ENCODE data around the gene SERBP1. TPM values are rescaled to one million over a fixed set of nuclear protein-coding genes. Genes with fewer than 3 reads are reported as not detected.

The SERBP1 gene
- 137 TPM for total RNA-seq
- long read RNA-seq, full-length matches to known transcripts = 342 of 373 reads
- long read RNA-seq, partial matches to known transcripts = 19 of 373 reads
- long read RNA-seq, other reads (novel, unspliced or antisense) = 12 of 373 reads

- H3K36me3 ChIP-seq = peaks cover 6% of the 10 kb centered on the region
- TF ChIP-seq, protein P1, sequence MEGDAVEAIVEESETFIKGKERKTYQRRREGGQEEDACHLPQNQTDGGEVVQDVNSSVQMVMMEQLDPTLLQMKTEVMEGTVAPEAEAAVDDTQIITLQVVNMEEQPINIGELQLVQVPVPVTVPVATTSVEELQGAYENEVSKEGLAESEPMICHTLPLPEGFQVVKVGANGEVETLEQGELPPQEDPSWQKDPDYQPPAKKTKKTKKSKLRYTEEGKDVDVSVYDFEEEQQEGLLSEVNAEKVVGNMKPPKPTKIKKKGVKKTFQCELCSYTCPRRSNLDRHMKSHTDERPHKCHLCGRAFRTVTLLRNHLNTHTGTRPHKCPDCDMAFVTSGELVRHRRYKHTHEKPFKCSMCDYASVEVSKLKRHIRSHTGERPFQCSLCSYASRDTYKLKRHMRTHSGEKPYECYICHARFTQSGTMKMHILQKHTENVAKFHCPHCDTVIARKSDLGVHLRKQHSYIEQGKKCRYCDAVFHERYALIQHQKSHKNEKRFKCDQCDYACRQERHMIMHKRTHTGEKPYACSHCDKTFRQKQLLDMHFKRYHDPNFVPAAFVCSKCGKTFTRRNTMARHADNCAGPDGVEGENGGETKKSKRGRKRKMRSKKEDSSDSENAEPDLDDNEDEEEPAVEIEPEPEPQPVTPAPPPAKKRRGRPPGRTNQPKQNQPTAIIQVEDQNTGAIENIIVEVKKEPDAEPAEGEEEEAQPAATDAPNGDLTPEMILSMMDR (IDR thresholded peaks at IDR 0.05) = no peak
- H3K4me3 ChIP-seq = peak within 1 kb of the TSS; percentile 78
- H3K9me3 ChIP-seq = no peaks in the 10 kb centered on the region
- H3K4me1 ChIP-seq = peaks cover 28% of the 10 kb centered on the region
- peak within 1 kb of the TSS; percentile 92 for H3K27ac ChIP-seq
- intact Hi-C loops (cut with DNase I) = no loop called here
- no peaks in the 10 kb centered on the region for H3K27me3 ChIP-seq
- peak; percentile 98 for DNase-seq
- peak; percentile 98 for ATAC-seq
Measured at GRCh38 chr1:67430358-67431155, at the start of gene SERBP1. SERBP1 (minus strand) TSS chr1:67430402; CDS start chr1:67430300, 102 bp downstream.

GRCh38 chr1:67479146-67479891 lies 49.1 kb upstream of the SERBP1 start:
- intact Hi-C loops (cut with DNase I) = no loop called here
- TF ChIP-seq, protein P1 (IDR thresholded peaks at IDR 0.05) = no peak
- no peak overlapping the region for H3K27ac ChIP-seq
- no peaks in the 10 kb centered on the region for H3K9me3 ChIP-seq
- no peak for DNase-seq
- H3K27me3 ChIP-seq = no peaks in the 10 kb centered on the region
- H3K4me1 ChIP-seq = no peaks in the 10 kb centered on the region
- peak; percentile 77 for ATAC-seq
- H3K4me3 ChIP-seq = no peak overlapping the region
- no peaks in the 10 kb centered on the region for H3K36me3 ChIP-seq

- no peak overlapping the region for H3K27ac ChIP-seq
- H3K27me3 ChIP-seq = no peaks in the 10 kb centered on the region
- TF ChIP-seq, protein P1 (IDR thresholded peaks at IDR 0.05) = no peak
- DNase-seq (no peak), ATAC-seq (no peak)
- no peak overlapping the region for H3K4me3 ChIP-seq
- no peaks in the 10 kb centered on the region for H3K36me3 ChIP-seq
- intact Hi-C loops (cut with DNase I) = no loop called here
- no peaks in the 10 kb centered on the region for H3K9me3 ChIP-seq
- H3K4me1 ChIP-seq = no peaks in the 10 kb centered on the region
Measured at GRCh38 chr1:67476906-67477305, 46.7 kb upstream of the SERBP1 start.

GRCh38 chr1:67476006-67476482 lies 45.8 kb upstream of the SERBP1 start:
- H3K4me3 ChIP-seq = no peak overlapping the region
- no peak for DNase-seq
- no peaks in the 10 kb centered on the region for H3K27me3 ChIP-seq
- H3K36me3 ChIP-seq = no peaks in the 10 kb centered on the region
- no peaks in the 10 kb centered on the region for H3K9me3 ChIP-seq
- intact Hi-C loops (cut with DNase I) = no loop called here
- ATAC-seq = no peak
- TF ChIP-seq, protein P1 (IDR thresholded peaks at IDR 0.05) = no peak
- no peaks in the 10 kb centered on the region for H3K4me1 ChIP-seq
- no peak overlapping the region for H3K27ac ChIP-seq

DNA sequence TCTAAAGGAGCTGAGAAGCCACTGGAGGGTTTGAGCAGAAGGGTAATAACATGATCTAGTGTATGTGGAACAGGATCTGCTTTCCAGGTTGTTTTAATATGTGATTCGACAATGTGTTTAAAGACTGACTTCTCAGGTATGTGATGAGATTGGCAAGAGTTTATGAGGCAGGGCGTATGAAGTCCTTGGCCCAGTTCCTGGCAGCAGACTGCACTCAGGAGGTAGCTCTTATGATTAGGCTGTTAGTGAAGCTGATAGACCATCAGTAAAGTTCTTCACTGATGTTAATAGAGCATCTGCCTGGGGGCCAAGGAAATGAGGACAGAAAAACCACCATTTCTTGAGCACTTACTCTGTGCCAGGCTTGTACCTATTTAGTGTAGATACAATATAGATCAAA lies 41.9 kb upstream of the SERBP1 start:
- TF ChIP-seq, protein P1 (IDR thresholded peaks at IDR 0.05) = no peak
- Histone ChIP-seq H3K27me3 (no peaks in the 10 kb centered on the region), H3K4me1 (no peaks in the 10 kb centered on the region), H3K9me3 (no peaks in the 10 kb centered on the region), H3K36me3 (no peaks in the 10 kb centered on the region), H3K4me3 (no peak overlapping the region), H3K27ac (no peak overlapping the region)
- intact Hi-C loops (cut with DNase I) = no loop called here
- no peak for DNase-seq
- peak; percentile 41 for ATAC-seq

Data from upper lobe of right lung (tissue), 1 donor.